ENCODE measurements around the gene CCDC89.

Gene CCDC89

GRCh38 chr11:85666687-85667086, 19.3 kb downstream of the CCDC89 start:
- H2AFZ ChIP-seq (ENCODE audit: low read depth, low read length, severe bottlenecking): peak overlapping the region; percentile 82

DNA sequence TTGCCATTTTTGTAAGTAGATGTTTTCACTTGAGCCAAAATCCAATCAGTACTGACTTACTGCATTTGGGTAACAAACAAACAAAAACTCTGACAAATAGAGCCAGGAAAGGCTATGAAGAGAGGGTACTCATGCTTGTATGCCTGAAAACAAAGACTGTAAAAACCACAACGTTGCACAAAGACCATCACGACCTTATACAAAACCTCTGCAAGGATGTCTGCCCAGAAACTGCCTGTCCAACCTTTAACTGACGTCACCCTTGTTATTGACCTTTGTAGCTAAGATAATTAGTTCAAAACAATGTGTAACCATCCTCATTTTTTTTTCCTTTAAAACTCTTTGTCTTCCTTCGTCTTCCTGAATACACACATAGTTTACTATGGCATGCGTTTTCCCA, 20.3 kb downstream of the CCDC89 start:
- Histone ChIP-seq H3K27ac (ENCODE audit: low read depth, low read length) (peak overlapping the region; percentile 90; the same call in 1 of the 2 replicates), H3K79me2 (ENCODE audit: insufficient read depth, low read length) (peaks cover 41% of the 10 kb centered on the region), H3K9me2 (replicated peaks; ENCODE audit: insufficient read depth, low read length) (no peaks in the 10 kb centered on the region), H3K9me3 (ENCODE audit: insufficient read depth, low read length) (no peaks in the 10 kb centered on the region), H3K9ac (ENCODE audit: low read length) (peak overlapping the region; percentile 100), H3K4me2 (ENCODE audit: low read depth, low read length, poor library complexity, severe bottlenecking) (peak overlapping the region; percentile 74), H2AFZ (ENCODE audit: low read depth, low read length, severe bottlenecking) (peak overlapping the region; percentile 82), H3K4me3 (ENCODE audit: insufficient read depth, low read length, poor library complexity, severe bottlenecking) (no peak overlapping the region), H3F3A (ENCODE audit: insufficient read depth) (peaks cover 7% of the 10 kb centered on the region), H4K20me1 (ENCODE audit: low read depth, low read length) (peaks cover 30% of the 10 kb centered on the region), H3K27me3 (ENCODE audit: low read length) (no peaks in the 10 kb centered on the region), H3K36me3 (ENCODE audit: low read length) (peaks cover 25% of the 10 kb centered on the region)
- no peak for TF ChIP-seq EZH2phosphoT487 (conservative IDR thresholded peaks at IDR 0.05; ENCODE audit: low read length)
- TF ChIP-seq CTCF (IDR thresholded peaks at IDR 0.05; ENCODE audit: insufficient read depth, low read length, poor library complexity, severe bottlenecking): no peak

More at GRCh38 chr11:85666687-85667086, 19.3 kb downstream of the CCDC89 start:
- H3K9me3 ChIP-seq (ENCODE audit: insufficient read depth, low read length): no peaks in the 10 kb centered on the region
- peaks cover 32% of the 10 kb centered on the region for H3K79me2 ChIP-seq (ENCODE audit: insufficient read depth, low read length)
- H3K9me2 ChIP-seq (replicated peaks; ENCODE audit: insufficient read depth, low read length): no peaks in the 10 kb centered on the region
- H3K27ac ChIP-seq (ENCODE audit: low read depth, low read length): no peak overlapping the region
- H3F3A ChIP-seq (ENCODE audit: insufficient read depth): peaks cover 7% of the 10 kb centered on the region
- no peaks in the 10 kb centered on the region for H3K27me3 ChIP-seq (ENCODE audit: low read length)
- H3K36me3 ChIP-seq (ENCODE audit: low read length): peaks cover 16% of the 10 kb centered on the region; the same call in 1 of the 2 replicates
- no peak overlapping the region for H3K4me2 ChIP-seq (ENCODE audit: low read depth, low read length, poor library complexity, severe bottlenecking)
- H4K20me1 ChIP-seq (ENCODE audit: low read depth, low read length): peaks cover 20% of the 10 kb centered on the region
- H3K4me3 ChIP-seq (ENCODE audit: insufficient read depth, low read length, poor library complexity, severe bottlenecking): no peak overlapping the region
- H3K9ac ChIP-seq (ENCODE audit: low read length): no peak overlapping the region
- no peak for TF ChIP-seq CTCF (IDR thresholded peaks at IDR 0.05; ENCODE audit: insufficient read depth, low read length, poor library complexity, severe bottlenecking)
- TF ChIP-seq EZH2phosphoT487 (conservative IDR thresholded peaks at IDR 0.05; ENCODE audit: low read length): no peak

DNA sequence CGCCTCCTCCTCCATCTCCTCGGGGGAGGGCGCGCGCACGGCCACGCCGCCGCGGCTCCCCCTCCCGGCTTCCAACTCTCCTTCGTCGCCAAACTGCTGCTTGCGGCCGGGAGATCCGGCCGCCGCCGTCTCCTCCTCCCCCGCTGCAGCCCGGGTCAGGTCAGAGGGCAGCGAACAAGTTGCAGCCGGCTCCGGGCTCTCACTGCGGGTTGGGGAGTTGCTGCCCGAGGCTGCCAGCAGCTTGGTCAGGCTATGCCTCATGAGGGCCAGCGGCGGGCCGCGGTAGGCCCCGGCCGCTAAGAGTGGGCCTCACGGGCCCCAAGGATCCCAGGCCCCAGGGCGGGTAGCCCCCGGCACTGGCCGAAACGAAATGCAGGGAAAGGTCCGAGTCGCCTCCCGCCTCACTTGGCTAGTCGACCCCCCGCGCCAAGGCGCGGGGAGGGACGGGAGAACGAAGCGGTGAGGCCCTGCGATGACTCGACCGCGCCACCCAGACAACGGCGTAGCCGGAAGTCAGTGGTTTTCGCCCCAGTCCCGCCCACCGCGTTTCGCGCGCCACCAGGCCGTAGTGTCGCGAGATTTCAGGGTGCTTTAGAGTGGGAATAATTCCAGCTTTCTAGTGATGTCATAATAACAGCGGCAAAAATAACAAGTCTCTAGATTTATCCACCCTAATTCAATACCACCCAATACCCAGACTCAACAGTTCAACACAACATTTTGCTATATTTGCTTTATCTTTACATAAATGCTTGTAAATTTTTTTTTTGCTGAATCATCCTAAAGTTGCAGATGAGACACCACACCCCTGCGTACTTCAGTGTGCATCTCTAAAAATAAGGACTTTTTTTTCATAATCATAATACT, 21.1 kb downstream of the CCDC89 start, which contains the start of gene CREBZF:
Gene CREBZF, minus strand, starts transcription at position 515 of the 867 bp plus-strand sequence. Its CDS starts 254 bp downstream, at position 261.
- no peaks in the 10 kb centered on the region for H3K27me3 ChIP-seq (ENCODE audit: low read length)
- TF ChIP-seq EZH2phosphoT487 (conservative IDR thresholded peaks at IDR 0.05; ENCODE audit: low read length): no peak
- TF ChIP-seq CTCF (IDR thresholded peaks at IDR 0.05; ENCODE audit: insufficient read depth, low read length, poor library complexity, severe bottlenecking): no peak
- H3K4me3 ChIP-seq (ENCODE audit: insufficient read depth, low read length, poor library complexity, severe bottlenecking): peak within 1 kb of the TSS; percentile 61
- H3K4me2 ChIP-seq (ENCODE audit: low read depth, low read length, poor library complexity, severe bottlenecking): peak within 1 kb of the TSS; percentile 74
- peaks cover 14% of the 10 kb centered on the region for H3F3A ChIP-seq (ENCODE audit: insufficient read depth)
- peaks cover 50% of the 10 kb centered on the region for H3K79me2 ChIP-seq (ENCODE audit: insufficient read depth, low read length)
- peak within 1 kb of the TSS; percentile 90 for H3K27ac ChIP-seq (ENCODE audit: low read depth, low read length)
- H3K36me3 ChIP-seq (ENCODE audit: low read length): peaks cover 33% of the 10 kb centered on the region
- no peaks in the 10 kb centered on the region for H3K9me2 ChIP-seq (replicated peaks; ENCODE audit: insufficient read depth, low read length)
- peak within 1 kb of the TSS; percentile 82 for H2AFZ ChIP-seq (ENCODE audit: low read depth, low read length, severe bottlenecking)
- peak within 1 kb of the TSS; percentile 100 for H3K9ac ChIP-seq (ENCODE audit: low read length)
- H4K20me1 ChIP-seq (ENCODE audit: low read depth, low read length): peaks cover 38% of the 10 kb centered on the region
- H3K9me3 ChIP-seq (ENCODE audit: insufficient read depth, low read length): no peaks in the 10 kb centered on the region
